ENCODE measurements around the gene SUFU. TPM values are rescaled to one million over a fixed set of nuclear protein-coding genes. Genes with fewer than 3 reads are reported as not detected.
"Not testable (repeated sequence)": the region's sequence is repeated elsewhere in the genome, so short reads cannot be mapped to it uniquely, and the experiment has no call there.

Gene SUFU
- polyA plus RNA-seq, 1 donor, result 14.6 TPM

DNA sequence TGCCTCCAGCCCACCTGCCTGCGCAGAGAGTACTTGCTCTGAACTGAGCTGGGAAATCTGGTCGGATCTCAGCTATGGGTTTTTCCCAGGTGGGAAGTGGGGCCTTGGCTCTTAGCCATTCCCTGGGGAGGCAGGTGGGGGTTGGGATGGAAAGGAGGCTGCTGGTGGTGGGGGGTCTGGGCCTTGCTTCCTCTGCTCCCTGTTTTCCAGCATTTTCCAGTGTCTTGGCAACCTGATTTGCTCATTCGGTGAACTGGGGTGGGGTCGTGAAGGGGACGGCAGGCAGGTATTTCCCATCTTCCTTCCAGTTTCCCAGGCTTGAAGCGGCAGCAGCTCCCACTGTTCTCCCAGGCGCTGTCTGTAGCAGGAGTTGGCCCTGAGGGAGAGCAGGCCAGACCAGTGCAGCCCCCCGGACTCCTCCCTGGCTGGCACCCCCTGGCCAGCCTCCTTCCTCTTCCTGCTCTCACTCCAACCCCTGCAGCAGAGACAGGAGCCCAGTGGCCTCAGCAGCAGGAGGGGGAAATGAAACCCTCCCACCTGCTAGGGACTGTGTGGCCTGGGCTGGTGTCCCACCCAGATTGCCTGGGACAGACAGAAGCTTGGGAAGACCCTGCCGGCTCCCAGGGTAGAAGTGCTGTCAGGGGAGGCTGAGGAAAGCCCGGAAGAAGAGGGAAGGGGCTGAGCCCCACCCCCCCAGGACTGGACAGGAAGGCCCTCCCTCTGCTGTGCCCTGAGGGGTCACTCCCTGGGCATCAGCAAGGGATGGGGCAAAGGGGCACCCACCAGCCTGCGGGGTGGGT is 147.1 kb downstream of the SUFU start:
- no peak for DNase-seq (ENCODE audit: low read depth)

DNA sequence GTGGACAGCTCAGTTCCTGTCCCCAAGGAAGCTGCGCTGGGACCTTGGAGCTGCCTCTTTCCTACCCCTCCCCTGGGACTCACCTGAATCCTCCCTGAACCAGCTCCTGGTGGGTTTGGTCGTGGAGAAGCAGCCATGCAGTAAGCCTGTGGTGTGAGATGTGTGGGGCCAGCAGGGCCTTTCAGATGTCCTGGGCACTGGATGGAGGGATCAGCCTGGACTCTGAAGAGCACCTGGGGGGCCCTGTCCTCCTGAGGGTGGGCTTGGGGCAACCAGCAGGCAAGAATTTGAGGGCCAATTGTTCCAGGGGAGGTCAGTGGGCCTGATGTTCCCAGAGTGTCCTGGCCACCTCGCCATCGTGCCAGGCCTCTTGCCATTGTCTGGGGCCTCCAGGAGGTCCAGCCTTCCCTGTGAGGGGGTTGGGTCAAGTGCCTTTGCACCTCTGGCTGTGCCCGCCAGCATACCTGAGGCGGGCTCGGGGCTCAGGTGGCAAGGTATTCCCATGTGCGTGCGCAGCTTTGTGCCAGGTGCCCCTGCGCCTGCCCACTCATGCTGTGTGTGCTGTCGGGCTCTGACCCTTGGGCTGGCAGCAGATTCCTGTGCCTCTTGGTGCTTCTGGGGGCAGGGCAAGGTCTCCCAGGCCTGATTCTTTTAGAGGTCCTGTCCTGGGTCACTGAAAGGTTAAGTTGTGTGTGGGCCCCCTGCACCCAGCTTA is 147.8 kb downstream of the SUFU start:
- DNase-seq (ENCODE audit: low read depth), result no peak

- no peak for DNase-seq (ENCODE audit: low read depth)
These were observed 148.6 kb downstream of the SUFU start for GRCh38 chr10:102652170-102652916.

GRCh38 chr10:102653060-102653459 is 149.3 kb downstream of the SUFU start:
- DNase-seq (ENCODE audit: low read depth), result no peak

- DNase-seq (ENCODE audit: low read depth), result no peak
These were observed 150.8 kb downstream of the SUFU start for GRCh38 chr10:102654566-102654965.

- DNase-seq (ENCODE audit: low read depth), result no peak
These were observed 151.2 kb downstream of the SUFU start for GRCh38 chr10:102654969-102655368.

DNA sequence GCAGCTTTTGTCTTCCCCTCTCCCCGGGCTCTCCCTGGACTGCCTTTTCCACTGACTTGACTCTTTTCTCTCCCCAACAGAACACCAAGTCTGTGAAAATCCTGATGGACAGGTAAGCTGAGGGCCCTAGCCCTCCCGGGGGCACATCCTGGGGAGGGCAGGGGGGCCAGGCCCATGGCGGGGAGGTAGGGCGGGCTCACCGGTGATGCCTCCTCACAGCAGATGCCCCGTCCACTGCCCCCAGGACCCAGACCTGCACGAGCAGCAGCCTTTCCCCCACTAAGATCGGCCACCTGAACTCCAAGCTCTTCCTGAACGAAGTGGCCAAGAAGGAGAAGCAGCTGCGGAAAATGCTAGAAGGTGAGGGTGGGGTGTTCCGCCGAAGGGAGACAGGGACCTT is 152.3 kb downstream of the SUFU start:
- DNase-seq (ENCODE audit: low read depth), result no peak

GRCh38 chr10:102656791-102657371 is 153.1 kb downstream of the SUFU start:
- DNase-seq (ENCODE audit: low read depth), result no peak

DNA sequence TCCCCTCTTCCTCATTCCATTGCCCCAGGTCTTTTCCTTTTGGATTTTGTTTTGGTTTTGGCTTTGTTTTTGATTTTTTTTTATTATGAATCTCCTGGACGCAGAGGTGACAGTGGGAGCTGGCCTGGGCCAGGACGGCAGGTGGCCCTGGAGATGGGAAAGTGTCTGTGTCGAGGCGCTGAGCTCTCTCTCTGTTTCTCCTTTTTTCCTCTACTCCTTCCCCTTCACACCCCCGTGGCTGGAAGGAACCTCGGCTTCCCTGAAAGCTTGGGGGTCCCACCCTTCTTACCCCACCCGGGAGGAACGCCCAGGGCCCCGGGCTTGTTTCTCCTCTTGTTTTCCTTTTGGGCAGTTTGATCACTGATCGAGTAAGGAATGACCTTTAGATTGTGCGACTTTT is 153.7 kb downstream of the SUFU start:
- no peak for DNase-seq (ENCODE audit: low read depth)

GRCh38 chr10:102657984-102658724 is 154.4 kb downstream of the SUFU start:
- no peak for DNase-seq (ENCODE audit: low read depth)

- no peak for DNase-seq (ENCODE audit: low read depth)
These were observed 155.0 kb downstream of the SUFU start for GRCh38 chr10:102658802-102659201.

DNA sequence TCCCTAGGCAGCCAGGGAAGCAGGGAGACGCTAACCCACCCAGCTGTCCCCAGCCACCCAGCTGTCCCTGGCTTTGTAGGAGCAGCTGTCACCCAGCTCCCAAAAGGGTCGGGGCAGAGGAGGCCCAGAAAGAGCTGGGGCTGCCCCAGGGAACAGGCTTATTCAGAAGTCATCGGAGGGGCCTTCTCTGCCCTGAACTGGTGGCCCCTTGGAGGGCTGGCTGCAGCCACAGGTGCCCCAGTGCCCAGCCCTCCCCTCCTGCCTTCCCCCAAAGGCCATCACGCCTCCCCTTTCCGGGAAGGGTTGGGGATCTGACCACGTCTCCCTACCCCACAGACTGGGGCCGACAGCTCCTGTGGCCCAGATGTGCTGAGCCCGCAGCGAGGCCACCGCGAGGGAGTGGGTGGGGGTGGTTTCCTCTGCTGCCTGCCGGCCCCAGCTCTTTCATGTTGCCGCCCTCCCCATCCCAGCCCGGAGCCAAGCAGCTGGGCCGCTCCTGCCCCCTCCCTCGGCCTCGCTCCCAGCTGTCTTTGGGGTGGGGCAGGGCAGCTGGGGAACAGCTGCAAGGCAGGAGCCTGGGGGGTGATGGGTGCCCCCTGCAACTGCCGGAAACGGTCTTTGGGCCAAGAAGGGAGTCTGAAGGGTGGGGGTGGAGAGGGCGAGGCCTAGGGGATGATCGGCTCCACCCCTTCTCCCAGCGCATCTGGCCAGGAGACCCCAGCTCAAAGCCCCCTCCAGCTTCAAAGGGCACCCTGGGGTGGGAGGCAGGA is 157.3 kb downstream of the SUFU start:
- DNase-seq (ENCODE audit: low read depth), result no peak

DNA sequence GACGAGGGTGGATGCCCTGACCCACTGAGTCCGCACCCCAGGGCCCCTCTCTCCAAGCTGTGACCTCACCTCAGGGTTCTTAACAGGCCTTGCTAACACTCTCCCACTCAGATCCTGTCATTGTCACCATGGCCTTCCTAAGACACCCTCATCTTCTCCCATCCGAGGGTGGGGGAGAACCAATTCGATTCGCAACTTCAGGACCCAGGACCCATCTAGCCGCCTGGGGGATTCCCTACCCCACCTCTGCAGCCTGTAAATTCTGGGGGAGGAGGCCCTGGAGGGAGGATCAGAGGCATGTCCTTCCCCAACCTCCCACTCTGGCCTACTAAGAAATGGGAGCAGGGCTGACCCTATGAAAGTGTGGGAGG is 157.9 kb downstream of the SUFU start:
- no peak for DNase-seq (ENCODE audit: low read depth)

GRCh38 chr10:102665904-102666509 is 162.2 kb downstream of the SUFU start:
- DNase-seq (ENCODE audit: low read depth), result no peak

DNA sequence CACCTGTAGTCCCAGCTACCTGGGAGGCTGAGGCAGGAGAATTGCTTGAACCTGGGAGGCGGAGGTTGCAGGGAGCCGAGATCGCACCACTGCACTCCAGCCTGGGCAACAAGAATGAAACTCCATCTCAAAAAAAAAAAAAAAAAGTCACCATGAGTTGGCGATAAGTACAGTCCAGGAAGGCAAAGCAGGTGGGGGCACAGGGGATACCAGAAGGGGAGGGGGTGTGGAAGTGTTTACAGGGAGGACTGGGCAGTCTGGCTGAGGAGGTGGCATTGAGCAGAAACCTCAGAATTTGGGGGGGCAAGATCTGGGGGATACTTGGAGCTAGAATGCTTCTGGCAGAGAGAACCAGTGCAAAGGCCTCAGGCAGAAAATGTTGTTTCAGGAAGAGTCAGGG is 163.6 kb downstream of the SUFU start:
- DNase-seq (ENCODE audit: low read depth), result not testable (repeated sequence)

DNA sequence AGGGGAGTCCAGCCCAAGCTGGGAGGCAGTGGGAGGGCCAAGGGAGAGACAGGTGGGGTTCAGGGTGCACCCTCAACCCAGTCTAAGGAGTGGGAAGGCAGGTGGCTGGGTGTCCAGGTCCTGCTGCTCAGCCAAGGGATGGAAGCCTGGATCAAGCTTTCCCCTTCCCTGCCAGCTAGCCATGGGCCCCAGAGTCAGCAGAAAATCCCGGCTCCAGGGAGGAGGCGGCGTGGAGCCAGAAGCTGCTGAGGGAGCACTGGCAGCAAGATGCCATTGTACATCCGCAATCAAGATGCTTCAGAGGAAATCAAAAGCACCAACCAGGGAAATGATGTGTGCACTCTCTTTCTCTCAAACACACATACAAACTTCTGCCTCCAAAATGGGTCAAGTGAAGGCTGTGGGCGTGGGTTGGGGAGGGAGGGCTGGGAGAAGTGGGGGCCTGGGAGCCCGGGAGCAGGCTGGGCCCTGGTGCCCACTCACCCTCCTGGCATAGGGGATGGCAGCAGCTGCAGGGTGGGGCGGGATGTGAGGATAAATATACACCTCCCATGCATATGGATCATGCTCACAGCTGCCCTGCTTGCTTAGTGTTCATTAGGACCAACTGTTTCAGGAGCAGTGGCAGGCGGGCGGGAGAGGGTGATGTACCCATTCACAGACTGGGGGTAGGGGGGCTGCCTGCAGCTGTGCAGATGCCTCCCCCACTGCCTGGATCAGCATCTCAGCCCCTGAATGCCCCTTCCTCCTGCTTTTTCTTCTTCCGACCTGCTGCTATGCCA is 164.7 kb downstream of the SUFU start:
- no peak for DNase-seq (ENCODE audit: low read depth)

GRCh38 chr10:102669206-102670064 is 165.7 kb downstream of the SUFU start:
- no peak for DNase-seq (ENCODE audit: low read depth)

DNA sequence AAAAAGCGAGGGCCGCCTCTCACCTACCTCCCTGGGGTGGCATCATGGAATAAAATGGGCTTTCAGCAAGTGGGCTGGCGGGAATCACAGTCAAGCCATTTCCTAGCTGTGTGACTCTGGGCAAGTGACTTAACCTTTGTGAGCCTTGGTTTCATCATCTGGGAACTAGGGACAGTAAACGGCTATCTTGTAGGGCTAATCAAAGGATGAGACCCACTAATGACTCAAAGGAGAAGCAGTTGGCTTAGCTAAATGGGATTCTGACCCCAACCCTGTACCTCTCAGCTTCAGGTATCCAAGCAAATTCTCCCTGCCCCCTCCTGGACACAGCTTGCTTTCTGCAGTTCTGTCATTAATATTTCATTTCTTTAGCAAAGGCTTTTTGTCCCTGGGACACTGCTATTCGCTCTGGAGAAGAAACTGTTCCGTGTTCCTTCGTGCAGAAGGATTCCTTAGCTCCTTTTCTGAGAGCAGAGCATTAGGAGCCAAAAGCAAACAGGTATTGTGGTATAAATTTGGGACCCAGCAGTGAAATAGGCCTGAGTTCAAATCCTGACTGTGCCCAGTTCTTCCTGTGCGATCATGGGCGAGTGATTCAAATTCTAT is 166.4 kb downstream of the SUFU start:
- no peak for DNase-seq (ENCODE audit: low read depth)
